Neural cell (in vitro differentiated cells): ENCODE measurements around the gene PEX12. TPM values are rescaled to one million over a fixed set of nuclear protein-coding genes. Genes with fewer than 3 reads are reported as not detected.

Experiments used
- H2AFZ ChIP-seq: fragments of 200-600, 300-800 bp; sonication (generic), shearing (Covaris generic); 2 replicates; pipeline ENCODE4 v1.6.0; 2014; ENCODE audit warnings: low read depth, mild to moderate bottlenecking, antibody characterized with exemption, low read length, moderate library complexity
- H3F3A ChIP-seq: fragments of 200-600 bp; shearing (Covaris generic); 2 replicates; pipeline ENCODE4 v1.6.1; 2016; ENCODE audit warnings: mild to moderate bottlenecking, moderate library complexity, mixed read lengths, antibody characterized with exemption, low read length; ENCODE audit not compliant: insufficient read depth, poor library complexity, severe bottlenecking
- H3K27ac ChIP-seq: fragments of 200-600, 300-800 bp; sonication (generic), shearing (Covaris generic); 2 replicates; pipeline ENCODE4 v1.5.1; 2014; ENCODE audit warnings: mild to moderate bottlenecking, low read length, moderate library complexity
- H3K27me3 ChIP-seq: fragments of 300-800, 200-600 bp; sonication (generic), shearing (Covaris generic); 2 replicates; pipeline ENCODE4 v1.6.0; 2014; ENCODE audit warnings: mild to moderate bottlenecking, low read depth, low read length, moderate library complexity; ENCODE audit not compliant: insufficient read depth
- H3K36me3 ChIP-seq: fragments of 300-800, 200-600 bp; sonication (generic), shearing (Covaris generic); 2 replicates; pipeline ENCODE4 v1.5.1; 2014; ENCODE audit warnings: mild to moderate bottlenecking, antibody characterized with exemption, low read length, moderate library complexity; ENCODE audit not compliant: insufficient read depth
- H3K4me2 ChIP-seq: fragments of 300-800, 200-600 bp; sonication (generic), shearing (Covaris generic); 2 replicates; pipeline ENCODE4 v1.6.0; 2014; ENCODE audit warnings: mild to moderate bottlenecking, low read length
- H3K4me3 ChIP-seq: fragments of 300-800, 200-600 bp; sonication (generic), shearing (Covaris generic); 2 replicates; pipeline ENCODE4 v1.5.1; 2014; ENCODE audit warnings: mild to moderate bottlenecking, low read length, moderate library complexity
- H3K79me2 ChIP-seq: fragments of 200-600 bp; shearing (Covaris generic); replicated peaks from 2 replicates; pipeline ENCODE4 v1.6.0; 2014; ENCODE audit warnings: mild to moderate bottlenecking, low read length, moderate library complexity; ENCODE audit not compliant: insufficient read depth
- H3K9ac ChIP-seq: fragments of 300-800, 200-600 bp; sonication (generic), shearing (Covaris generic); 2 replicates; pipeline ENCODE4 v1.6.1; 2016; ENCODE audit warnings: mild to moderate bottlenecking, low read length, mixed read lengths
- H3K9me2 ChIP-seq: fragments of 200-600 bp; shearing (Covaris generic); 2 replicates; pipeline ENCODE4 v1.6.1; 2016; ENCODE audit warnings: mild to moderate bottlenecking, low read length, mixed read lengths; ENCODE audit not compliant: insufficient read depth
- H3K9me3 ChIP-seq: fragments of 200-600, 300-800 bp; sonication (generic), shearing (Covaris generic); 2 replicates; pipeline ENCODE4 v1.6.1; 2016; ENCODE audit warnings: mild to moderate bottlenecking, mixed run types, low read length, moderate library complexity, mixed read lengths
- H4K20me1 ChIP-seq: fragments of 200-600 bp; shearing (Covaris generic); 2 replicates; pipeline ENCODE4 v1.6.1; 2016; ENCODE audit warnings: mild to moderate bottlenecking, mixed run types; ENCODE audit not compliant: insufficient read depth
- CTCF ChIP-seq: fragments of 450-650 bp; IDR thresholded peaks from 2 replicates; pipeline ENCODE4 v1.5.1; 2014; ENCODE audit warnings: antibody characterized with exemption, mild to moderate bottlenecking, moderate library complexity; ENCODE audit not compliant: poor library complexity, severe bottlenecking
- EP300 ChIP-seq: fragments of 450-650 bp; conservative IDR thresholded peaks from 2 replicates; pipeline ENCODE4 v1.6.1; 2014; ENCODE audit warnings: antibody characterized with exemption, mild to moderate bottlenecking, moderate library complexity; ENCODE audit not compliant: poor library complexity, severe bottlenecking
- EZH2 ChIP-seq: fragments of 200-600, 300-800 bp; shearing (Covaris generic), sonication (generic); IDR thresholded peaks from 2 replicates; pipeline ENCODE4 v1.6.1; 2014; ENCODE audit warnings: antibody characterized with exemption, low read length, borderline replicate concordance, mild to moderate bottlenecking; ENCODE audit not compliant: insufficient read depth, poor library complexity, severe bottlenecking
- MXI1 ChIP-seq: fragments of 450-650 bp; conservative IDR thresholded peaks from 2 replicates; pipeline ENCODE4 v1.6.1; 2014; ENCODE audit warnings: antibody characterized with exemption, mild to moderate bottlenecking; ENCODE audit not compliant: poor library complexity, severe bottlenecking
- POLR2AphosphoS5 ChIP-seq: IDR thresholded peaks from 2 replicates; pipeline ENCODE4 v1.6.1; 2012
- RAD21 ChIP-seq: fragments of 450-650 bp; conservative IDR thresholded peaks from 2 replicates; pipeline ENCODE4 v1.6.1; 2014; ENCODE audit warnings: antibody characterized with exemption, mild to moderate bottlenecking, moderate library complexity
- REST ChIP-seq: IDR thresholded peaks from 2 replicates; pipeline ENCODE4 v1.6.1; 2012; ENCODE audit warnings: borderline replicate concordance
- SMC3 ChIP-seq: fragments of 450-650 bp; conservative IDR thresholded peaks from 2 replicates; pipeline ENCODE4 v1.6.1; 2014; ENCODE audit warnings: antibody characterized with exemption, mild to moderate bottlenecking, moderate library complexity; ENCODE audit not compliant: poor library complexity
- TAF1 ChIP-seq: IDR thresholded peaks from 2 replicates; pipeline ENCODE4 v1.6.1; 2012; ENCODE audit warnings: low read depth
- polyA plus RNA-seq: library from polyadenylated mRNA; depleted of rRNA; stranded (reverse); fragments of >200 nt; gene quantifications from 2 replicates; pipeline ENCODE4 v1.2.3, GENCODE V29; 2014

The PEX12 gene
- polyA plus RNA-seq, 1 donor from 2014 or later, result 3.8 TPM

GRCh38 chr17:35596072-35596471 is 17.7 kb upstream of the PEX12 start:
- Histone ChIP-seq H3K36me3 (no peaks in the 10 kb centered on the region), H3K9me2 (no peaks in the 10 kb centered on the region), H3F3A (no peaks in the 10 kb centered on the region), H3K4me3 (no peak overlapping the region), H3K27ac (no peak overlapping the region), H3K9me3 (no peaks in the 10 kb centered on the region), H4K20me1 (no peaks in the 10 kb centered on the region), H3K27me3 (no peaks in the 10 kb centered on the region), H3K4me2 (no peak overlapping the region), H2AFZ (no peak overlapping the region), H3K9ac (no peak overlapping the region), H3K79me2 (peaks cover 32% of the 10 kb centered on the region)
- TF ChIP-seq RAD21, result no peak
- TF ChIP-seq EP300, result no peak
- TF ChIP-seq MXI1, result no peak
- no peak for TF ChIP-seq SMC3
- no peak for TF ChIP-seq POLR2AphosphoS5
- no peak for TF ChIP-seq EZH2
- no peak for TF ChIP-seq CTCF
- no peak for TF ChIP-seq TAF1
- no peak for TF ChIP-seq REST

- H2AFZ ChIP-seq, result peak overlapping the region; percentile 60
- no peaks in the 10 kb centered on the region for H4K20me1 ChIP-seq
- no peaks in the 10 kb centered on the region for H3K9me3 ChIP-seq
- no peaks in the 10 kb centered on the region for H3K9me2 ChIP-seq
- peaks cover 4% of the 10 kb centered on the region for H3F3A ChIP-seq
- H3K4me2 ChIP-seq, result peak overlapping the region; percentile 95
- TF ChIP-seq EP300 (no peak), EZH2 (no peak), RAD21 (no peak), TAF1 (no peak)
- peak overlapping the region; percentile 97 for H3K9ac ChIP-seq
- H3K27me3 ChIP-seq, result no peaks in the 10 kb centered on the region
- no peaks in the 10 kb centered on the region for H3K36me3 ChIP-seq
- peaks cover 51% of the 10 kb centered on the region for H3K79me2 ChIP-seq
- peak overlapping the region; percentile 98 for H3K27ac ChIP-seq
- peak overlapping the region; percentile 85 for H3K4me3 ChIP-seq
These were observed 10.0 kb upstream of the PEX12 start for GRCh38 chr17:35588196-35588920.
